Astrocyte of the spinal cord (primary cell): ENCODE data around the gene DTD2.

Experiments
- DNase-seq: peaks from one replicate; pipeline ENCODE4 v3.0.0; 2011; ENCODE audit warnings: low read depth, low spot score
- H3K4me3 ChIP-seq: 2 replicates; pipeline ENCODE4 v1.5.1; 2011; ENCODE audit warnings: low read depth, mild to moderate bottlenecking, low read length, moderate library complexity
- in situ Hi-C: cut with HindIII; loops from 2 replicates; pipeline ENCODE4 v1.10.0; 2017; ENCODE audit warnings: low sequenced_read_pairs
- TF ChIP-seq, protein P1 (sequence below): IDR thresholded peaks from 2 replicates; pipeline ENCODE4 v1.5.1; 2012; ENCODE audit warnings: low read depth, mild to moderate bottlenecking, low read length, inconsistent platforms

Gene DTD2

DNA sequence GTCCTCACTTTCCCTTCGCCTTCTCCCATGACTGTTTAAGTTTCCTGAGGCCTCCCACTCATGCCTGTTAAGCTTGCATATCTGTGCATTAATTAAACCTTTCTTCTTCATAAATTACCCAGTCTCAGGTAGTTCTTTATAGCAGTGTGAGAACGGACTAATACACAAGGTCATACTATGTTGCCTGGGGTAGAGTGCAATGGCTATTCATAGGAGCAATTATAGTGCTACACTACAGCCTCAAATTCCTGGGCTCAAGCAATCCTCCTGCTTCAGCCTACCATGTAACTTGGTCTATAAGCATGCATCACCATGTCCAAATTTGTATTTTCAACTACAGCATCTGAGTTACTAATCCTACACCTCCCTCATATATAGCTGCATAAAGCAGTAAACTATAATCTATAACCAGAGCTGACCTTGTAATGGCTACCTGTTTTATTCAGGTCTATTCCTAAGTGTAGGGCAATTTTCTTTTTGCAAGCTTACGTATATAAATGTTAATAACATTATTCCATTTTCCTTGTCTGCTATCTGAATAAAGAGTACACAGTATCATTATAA, 55.9 kb downstream of the DTD2 start:
- in situ Hi-C loops: no loop called here
- TF ChIP-seq, protein P1, sequence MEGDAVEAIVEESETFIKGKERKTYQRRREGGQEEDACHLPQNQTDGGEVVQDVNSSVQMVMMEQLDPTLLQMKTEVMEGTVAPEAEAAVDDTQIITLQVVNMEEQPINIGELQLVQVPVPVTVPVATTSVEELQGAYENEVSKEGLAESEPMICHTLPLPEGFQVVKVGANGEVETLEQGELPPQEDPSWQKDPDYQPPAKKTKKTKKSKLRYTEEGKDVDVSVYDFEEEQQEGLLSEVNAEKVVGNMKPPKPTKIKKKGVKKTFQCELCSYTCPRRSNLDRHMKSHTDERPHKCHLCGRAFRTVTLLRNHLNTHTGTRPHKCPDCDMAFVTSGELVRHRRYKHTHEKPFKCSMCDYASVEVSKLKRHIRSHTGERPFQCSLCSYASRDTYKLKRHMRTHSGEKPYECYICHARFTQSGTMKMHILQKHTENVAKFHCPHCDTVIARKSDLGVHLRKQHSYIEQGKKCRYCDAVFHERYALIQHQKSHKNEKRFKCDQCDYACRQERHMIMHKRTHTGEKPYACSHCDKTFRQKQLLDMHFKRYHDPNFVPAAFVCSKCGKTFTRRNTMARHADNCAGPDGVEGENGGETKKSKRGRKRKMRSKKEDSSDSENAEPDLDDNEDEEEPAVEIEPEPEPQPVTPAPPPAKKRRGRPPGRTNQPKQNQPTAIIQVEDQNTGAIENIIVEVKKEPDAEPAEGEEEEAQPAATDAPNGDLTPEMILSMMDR: no peak

DNA sequence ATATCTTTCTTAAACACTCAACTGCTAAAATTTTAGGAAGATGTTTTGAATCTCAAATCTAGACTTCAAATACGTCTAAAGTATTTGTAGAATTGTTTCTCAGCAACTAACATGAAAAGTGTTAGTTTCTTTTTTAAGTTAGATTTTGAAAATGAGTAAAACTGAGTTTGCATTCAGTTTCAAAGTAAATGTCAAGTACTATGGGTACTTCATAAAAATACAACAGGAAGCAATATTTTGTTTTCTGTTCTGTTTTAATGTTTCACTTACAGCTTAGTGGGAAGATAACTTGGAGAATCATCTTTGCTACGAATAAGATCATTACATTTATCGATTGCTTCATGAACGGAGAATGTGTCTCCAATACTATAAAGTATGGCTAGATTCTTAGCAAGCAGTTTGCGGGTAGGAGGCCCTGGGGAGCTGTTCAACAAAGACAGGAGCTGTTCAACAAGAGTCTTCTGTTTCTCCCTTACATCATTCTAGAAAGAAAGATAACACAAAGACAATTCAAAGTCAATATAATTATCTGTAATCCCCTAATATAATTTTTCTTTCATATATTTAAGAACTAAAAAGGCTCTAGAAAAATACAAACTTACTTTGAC, 57.2 kb downstream of the DTD2 start:
- in situ Hi-C loops: no loop called here
- TF ChIP-seq, protein P1: no peak
- no peak overlapping the region for H3K4me3 ChIP-seq
- no peak for DNase-seq

More for the DNA sequence above, 55.9 kb downstream of the DTD2 start:
- H3K4me3 ChIP-seq: no peak overlapping the region
- DNase-seq: no peak
